Measurements from ENCODE around the gene PIGB. TPM values are rescaled to one million over a fixed set of nuclear protein-coding genes. Genes with fewer than 3 reads are reported as not detected.

Gene PIGB
- total and polyA plus RNA-seq, 2 of the 13 experiments (the other 11 are each of a cell fraction or from before 2014, with no cell fraction given): 14.5 to 19.1 TPM

- TF ChIP-seq RNF2 (conservative IDR thresholded peaks at IDR 0.05; ENCODE audit: low read depth) (no peak), PAWR (CRISPR knock-in tag; IDR thresholded peaks at IDR 0.05; ENCODE audit: borderline replicate concordance) (no peak), ARHGAP35 (CRISPR knock-in tag; IDR thresholded peaks at IDR 0.05; ENCODE audit: borderline replicate concordance) (peak; percentile 71; the same call in 1 of the 2 replicates), MYC (CRISPR knock-in tag; IDR thresholded peaks at IDR 0.05; ENCODE audit: borderline replicate concordance) (peak; percentile 81; the same call in 1 of the 2 replicates), ARID5B (CRISPR knock-in tag; IDR thresholded peaks at IDR 0.05) (peak; percentile 61), EZH2 (conservative IDR thresholded peaks at IDR 0.05; ENCODE audit: low read depth, low read length) (no peak), FOXJ3 (CRISPR knock-in tag; IDR thresholded peaks at IDR 0.05; ENCODE audit: borderline replicate concordance) (no peak; the same call in 1 of the 2 replicates), TBP (CRISPR knock-in tag; IDR thresholded peaks at IDR 0.05) (no peak), ZNF75D (CRISPR knock-in tag; IDR thresholded peaks at IDR 0.05; ENCODE audit: borderline replicate concordance) (no peak), NAIF1 (CRISPR knock-in tag; IDR thresholded peaks at IDR 0.05; ENCODE audit: borderline replicate concordance) (0 out of 2 replicates have a peak, but pooled peaks have one; percentile 55), KDM1A (CRISPR knock-in tag; IDR thresholded peaks at IDR 0.05) (no peak), TOE1 (CRISPR knock-in tag; IDR thresholded peaks at IDR 0.05) (no peak), U2AF1 (optimal IDR thresholded peaks at IDR 0.05; ENCODE audit: low read depth, low read length) (no peak)
- TF ChIP-seq, protein P1, sequence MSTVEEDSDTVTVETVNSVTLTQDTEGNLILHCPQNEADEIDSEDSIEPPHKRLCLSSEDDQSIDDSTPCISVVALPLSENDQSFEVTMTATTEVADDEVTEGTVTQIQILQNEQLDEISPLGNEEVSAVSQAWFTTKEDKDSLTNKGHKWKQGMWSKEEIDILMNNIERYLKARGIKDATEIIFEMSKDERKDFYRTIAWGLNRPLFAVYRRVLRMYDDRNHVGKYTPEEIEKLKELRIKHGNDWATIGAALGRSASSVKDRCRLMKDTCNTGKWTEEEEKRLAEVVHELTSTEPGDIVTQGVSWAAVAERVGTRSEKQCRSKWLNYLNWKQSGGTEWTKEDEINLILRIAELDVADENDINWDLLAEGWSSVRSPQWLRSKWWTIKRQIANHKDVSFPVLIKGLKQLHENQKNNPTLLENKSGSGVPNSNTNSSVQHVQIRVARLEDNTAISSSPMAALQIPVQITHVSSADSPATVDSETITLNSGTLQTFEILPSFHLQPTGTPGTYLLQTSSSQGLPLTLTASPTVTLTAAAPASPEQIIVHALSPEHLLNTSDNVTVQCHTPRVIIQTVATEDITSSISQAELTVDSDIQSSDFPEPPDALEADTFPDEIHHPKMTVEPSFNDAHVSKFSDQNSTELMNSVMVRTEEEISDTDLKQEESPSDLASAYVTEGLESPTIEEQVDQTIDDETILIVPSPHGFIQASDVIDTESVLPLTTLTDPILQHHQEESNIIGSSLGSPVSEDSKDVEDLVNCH (CRISPR knock-in tag; IDR thresholded peaks at IDR 0.05): 0 out of 2 replicates have a peak, but pooled peaks have one; percentile 66
These were observed at the start of gene PIGB, which contains the start of gene PIGBOS1 (continued) for GRCh38 chr15:55318588-55319494.

Data from HepG2 (cell line).